ENCODE measurements around the gene CTNND2.

Gene CTNND2

DNA sequence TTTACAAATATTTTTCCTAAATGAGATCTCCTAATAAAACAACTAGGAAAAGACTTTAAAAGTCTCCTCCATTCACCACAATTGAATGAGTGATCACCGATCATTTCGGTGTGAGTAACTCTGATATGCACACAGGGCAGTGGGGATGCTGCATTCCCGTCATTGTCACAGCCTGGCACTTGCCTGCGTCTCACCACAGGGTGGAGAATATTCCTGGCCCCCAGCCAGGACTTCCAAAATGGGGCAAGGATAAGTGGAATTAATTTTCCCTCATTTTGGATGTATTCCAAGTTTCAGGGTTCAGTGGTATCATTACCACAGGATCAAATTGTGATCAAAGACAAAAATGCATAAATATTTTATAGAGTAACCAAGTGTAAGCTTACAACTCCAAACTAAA, 107.1 kb downstream of the CTNND2 start:
- TF ChIP-seq, protein P1, sequence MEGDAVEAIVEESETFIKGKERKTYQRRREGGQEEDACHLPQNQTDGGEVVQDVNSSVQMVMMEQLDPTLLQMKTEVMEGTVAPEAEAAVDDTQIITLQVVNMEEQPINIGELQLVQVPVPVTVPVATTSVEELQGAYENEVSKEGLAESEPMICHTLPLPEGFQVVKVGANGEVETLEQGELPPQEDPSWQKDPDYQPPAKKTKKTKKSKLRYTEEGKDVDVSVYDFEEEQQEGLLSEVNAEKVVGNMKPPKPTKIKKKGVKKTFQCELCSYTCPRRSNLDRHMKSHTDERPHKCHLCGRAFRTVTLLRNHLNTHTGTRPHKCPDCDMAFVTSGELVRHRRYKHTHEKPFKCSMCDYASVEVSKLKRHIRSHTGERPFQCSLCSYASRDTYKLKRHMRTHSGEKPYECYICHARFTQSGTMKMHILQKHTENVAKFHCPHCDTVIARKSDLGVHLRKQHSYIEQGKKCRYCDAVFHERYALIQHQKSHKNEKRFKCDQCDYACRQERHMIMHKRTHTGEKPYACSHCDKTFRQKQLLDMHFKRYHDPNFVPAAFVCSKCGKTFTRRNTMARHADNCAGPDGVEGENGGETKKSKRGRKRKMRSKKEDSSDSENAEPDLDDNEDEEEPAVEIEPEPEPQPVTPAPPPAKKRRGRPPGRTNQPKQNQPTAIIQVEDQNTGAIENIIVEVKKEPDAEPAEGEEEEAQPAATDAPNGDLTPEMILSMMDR (IDR thresholded peaks at IDR 0.05; ENCODE audit: control insufficient read depth, extremely low read depth, insufficient read depth) = 0 out of 2 replicates have a peak, but pooled peaks have one; percentile 9
- no peak overlapping the region for H3K4me3 ChIP-seq (ENCODE audit: low read depth, low read length)
- no peak for DNase-seq (ENCODE audit: low read depth)

- TF ChIP-seq, protein P1 (IDR thresholded peaks at IDR 0.05; ENCODE audit: control insufficient read depth, extremely low read depth, insufficient read depth) = no peak
- no peak for DNase-seq (ENCODE audit: low read depth)
- no peak overlapping the region for H3K4me3 ChIP-seq (ENCODE audit: low read depth, low read length)
Measured at GRCh38 chr5:11793396-11793795, 110.8 kb downstream of the CTNND2 start.

- TF ChIP-seq, protein P1 (IDR thresholded peaks at IDR 0.05; ENCODE audit: control insufficient read depth, extremely low read depth, insufficient read depth) = no peak
- H3K4me3 ChIP-seq (ENCODE audit: low read depth, low read length) = no peak overlapping the region
- no peak for DNase-seq (ENCODE audit: low read depth)
Measured at GRCh38 chr5:11792621-11793020, 111.6 kb downstream of the CTNND2 start.

DNA sequence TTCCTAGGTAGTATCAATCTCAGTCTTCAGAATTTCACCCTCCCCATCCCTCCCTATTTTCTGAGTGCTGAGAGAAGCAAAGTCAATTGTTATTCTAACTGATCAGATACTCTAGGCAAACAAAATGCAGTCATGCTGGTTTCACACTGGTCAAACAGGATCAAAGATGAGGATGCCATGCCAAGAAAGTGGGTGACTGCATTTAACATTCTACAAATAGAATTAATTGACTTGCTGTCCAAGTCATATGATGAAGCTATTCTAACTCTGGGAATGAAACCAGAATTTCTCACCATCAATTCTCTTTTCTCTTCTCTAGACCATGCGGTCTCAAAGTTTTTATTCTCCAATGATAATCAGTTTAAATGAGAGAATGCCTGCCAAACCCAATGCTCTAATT, 112.5 kb downstream of the CTNND2 start:
- TF ChIP-seq, protein P1 (IDR thresholded peaks at IDR 0.05; ENCODE audit: control insufficient read depth, extremely low read depth, insufficient read depth) = no peak
- peak; percentile 92 for DNase-seq (ENCODE audit: low read depth)
- H3K4me3 ChIP-seq (ENCODE audit: low read depth, low read length) = no peak overlapping the region

DNA sequence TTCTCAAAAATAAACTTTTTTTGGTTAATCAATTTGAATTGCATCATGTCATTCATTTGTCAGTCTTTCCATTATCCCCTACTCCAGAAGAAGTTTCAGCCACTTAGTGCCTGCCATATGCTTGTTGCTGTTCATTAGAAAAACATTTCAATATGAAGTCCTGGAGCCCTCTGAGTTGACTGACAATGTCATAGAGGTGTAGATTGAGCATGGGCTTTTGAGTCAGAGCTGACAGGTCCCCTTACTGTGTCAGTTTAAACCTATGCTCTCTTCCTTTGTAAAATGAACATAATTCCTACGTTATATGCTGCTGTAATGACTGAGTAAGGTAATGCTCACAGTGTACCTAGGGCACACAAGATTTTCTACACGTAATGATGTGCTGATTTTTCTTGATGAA, 114.0 kb downstream of the CTNND2 start:
- TF ChIP-seq, protein P1 (IDR thresholded peaks at IDR 0.05; ENCODE audit: control insufficient read depth, extremely low read depth, insufficient read depth) = no peak

GRCh38 chr5:11785771-11786352, 118.4 kb downstream of the CTNND2 start:
- TF ChIP-seq, protein P1 (IDR thresholded peaks at IDR 0.05; ENCODE audit: control insufficient read depth, extremely low read depth, insufficient read depth) = no peak
- no peak overlapping the region for H3K4me3 ChIP-seq (ENCODE audit: low read depth, low read length)
- no peak for DNase-seq (ENCODE audit: low read depth)

More for the DNA sequence above, 114.0 kb downstream of the CTNND2 start:
- no peak for DNase-seq (ENCODE audit: low read depth)
- H3K4me3 ChIP-seq (ENCODE audit: low read depth, low read length) = no peak overlapping the region

Measured in LNCaP clone FGC (cell line).